Body of pancreas (tissue), 4 donors: ENCODE data around the gene TOX3.

Experiments
- POLR2A ChIP-seq, 3 donors: fragments of 450-650 bp; IDR thresholded peaks; one replicate each; pipeline ENCODE4 v1.6.1; 2016; ENCODE audit warnings: antibody characterized with exemption in 3 of 3, mild to moderate bottlenecking in 2 of 3
- TF ChIP-seq, protein P1 (sequence below), 7 experiments: fragments of 450-650 bp in 4 of 7; fragments of 200-600 bp in 3 of 7; sonication (generic) in 3 of 7; IDR thresholded peaks; one replicate each; pipeline ENCODE4 v1.5.1; 2016 to 2019; ENCODE audit warnings: antibody characterized with exemption in 7 of 7

DNA sequence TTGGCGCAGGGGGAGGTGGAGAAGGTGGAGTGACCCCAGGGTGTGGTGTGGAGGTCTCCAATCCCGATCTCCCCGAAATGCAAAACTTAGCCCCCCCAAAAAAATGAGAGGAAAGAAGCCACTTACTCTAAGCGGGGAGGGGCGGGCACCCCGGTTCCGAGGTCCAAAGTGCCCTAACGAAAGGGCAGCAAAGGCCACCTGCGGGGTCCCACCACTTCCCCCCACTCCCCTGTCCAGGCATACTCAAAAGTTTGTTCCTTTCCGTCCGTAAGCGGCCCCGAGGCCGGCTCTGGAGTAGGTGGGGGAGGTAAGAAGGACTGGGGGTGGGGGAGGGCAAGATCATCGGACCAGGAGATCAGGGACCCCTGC, 1.1 kb downstream of the TOX3 start:
- TF ChIP-seq, protein P1, sequence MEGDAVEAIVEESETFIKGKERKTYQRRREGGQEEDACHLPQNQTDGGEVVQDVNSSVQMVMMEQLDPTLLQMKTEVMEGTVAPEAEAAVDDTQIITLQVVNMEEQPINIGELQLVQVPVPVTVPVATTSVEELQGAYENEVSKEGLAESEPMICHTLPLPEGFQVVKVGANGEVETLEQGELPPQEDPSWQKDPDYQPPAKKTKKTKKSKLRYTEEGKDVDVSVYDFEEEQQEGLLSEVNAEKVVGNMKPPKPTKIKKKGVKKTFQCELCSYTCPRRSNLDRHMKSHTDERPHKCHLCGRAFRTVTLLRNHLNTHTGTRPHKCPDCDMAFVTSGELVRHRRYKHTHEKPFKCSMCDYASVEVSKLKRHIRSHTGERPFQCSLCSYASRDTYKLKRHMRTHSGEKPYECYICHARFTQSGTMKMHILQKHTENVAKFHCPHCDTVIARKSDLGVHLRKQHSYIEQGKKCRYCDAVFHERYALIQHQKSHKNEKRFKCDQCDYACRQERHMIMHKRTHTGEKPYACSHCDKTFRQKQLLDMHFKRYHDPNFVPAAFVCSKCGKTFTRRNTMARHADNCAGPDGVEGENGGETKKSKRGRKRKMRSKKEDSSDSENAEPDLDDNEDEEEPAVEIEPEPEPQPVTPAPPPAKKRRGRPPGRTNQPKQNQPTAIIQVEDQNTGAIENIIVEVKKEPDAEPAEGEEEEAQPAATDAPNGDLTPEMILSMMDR (IDR thresholded peaks at IDR 0.05), result no peak
- no peak for TF ChIP-seq POLR2A (IDR thresholded peaks at IDR 0.05)
